ENCODE results near the gene TMEM233.

TMEM233 gene

DNA sequence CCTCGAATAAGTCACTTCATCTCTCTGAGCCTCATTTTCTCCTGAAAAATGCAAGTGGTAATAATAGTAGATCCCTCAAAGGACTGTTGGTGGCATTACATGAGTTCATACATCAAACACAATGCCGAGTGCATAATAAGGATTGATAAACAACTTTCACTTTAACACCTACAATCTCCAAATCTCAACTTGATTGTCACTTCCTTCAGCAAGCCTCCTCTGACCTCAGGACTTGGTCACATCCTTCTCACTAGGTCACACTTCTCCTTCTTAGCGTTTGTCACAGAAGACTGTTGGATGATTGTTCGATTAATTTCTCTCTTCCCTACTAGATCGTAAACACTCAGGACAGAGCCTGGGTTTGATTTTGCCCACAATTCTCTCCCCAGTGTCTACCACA lies 66.5 kb downstream of the TMEM233 start:
- DNase-seq, result peak; percentile 37

DNA sequence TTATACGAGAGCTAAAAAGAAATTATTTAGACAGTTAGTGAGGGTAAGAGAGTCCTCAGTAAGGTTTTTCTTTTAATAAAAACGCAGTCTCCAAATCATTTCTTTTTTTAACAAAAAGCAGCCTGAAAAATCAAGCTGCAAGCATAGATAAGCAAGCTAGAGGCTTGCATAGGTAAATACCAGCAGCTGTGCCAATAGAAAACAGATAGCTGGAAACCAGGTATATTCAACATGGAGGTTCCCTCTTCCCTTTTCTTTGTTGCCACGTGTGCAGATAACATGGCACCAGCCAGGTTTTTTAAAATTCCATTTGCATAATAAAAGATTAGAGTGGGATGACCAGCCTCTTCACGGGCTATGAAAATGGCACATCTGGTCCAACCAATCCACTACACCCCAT lies 68.3 kb downstream of the TMEM233 start:
- no peak for DNase-seq

DNA sequence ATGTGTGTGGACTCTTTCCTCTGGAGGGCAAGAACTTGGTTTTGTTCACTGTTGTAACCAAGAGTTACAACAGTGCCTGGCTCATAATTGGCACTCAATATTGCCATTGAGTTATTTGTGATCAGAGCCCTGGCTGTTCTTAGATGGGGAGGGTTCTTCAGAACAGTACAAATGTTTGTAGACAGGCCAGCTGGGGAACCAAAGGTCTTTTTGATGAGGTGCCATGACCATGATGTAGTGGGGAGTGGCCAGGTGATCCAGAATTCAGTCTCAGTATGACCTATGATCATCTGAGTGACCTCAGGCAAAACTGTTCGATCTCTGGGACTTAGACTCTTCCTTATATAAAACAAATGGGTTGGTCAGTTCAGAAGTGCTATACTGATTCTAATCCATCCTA lies 71.1 kb downstream of the TMEM233 start:
- DNase-seq, result no peak

DNA sequence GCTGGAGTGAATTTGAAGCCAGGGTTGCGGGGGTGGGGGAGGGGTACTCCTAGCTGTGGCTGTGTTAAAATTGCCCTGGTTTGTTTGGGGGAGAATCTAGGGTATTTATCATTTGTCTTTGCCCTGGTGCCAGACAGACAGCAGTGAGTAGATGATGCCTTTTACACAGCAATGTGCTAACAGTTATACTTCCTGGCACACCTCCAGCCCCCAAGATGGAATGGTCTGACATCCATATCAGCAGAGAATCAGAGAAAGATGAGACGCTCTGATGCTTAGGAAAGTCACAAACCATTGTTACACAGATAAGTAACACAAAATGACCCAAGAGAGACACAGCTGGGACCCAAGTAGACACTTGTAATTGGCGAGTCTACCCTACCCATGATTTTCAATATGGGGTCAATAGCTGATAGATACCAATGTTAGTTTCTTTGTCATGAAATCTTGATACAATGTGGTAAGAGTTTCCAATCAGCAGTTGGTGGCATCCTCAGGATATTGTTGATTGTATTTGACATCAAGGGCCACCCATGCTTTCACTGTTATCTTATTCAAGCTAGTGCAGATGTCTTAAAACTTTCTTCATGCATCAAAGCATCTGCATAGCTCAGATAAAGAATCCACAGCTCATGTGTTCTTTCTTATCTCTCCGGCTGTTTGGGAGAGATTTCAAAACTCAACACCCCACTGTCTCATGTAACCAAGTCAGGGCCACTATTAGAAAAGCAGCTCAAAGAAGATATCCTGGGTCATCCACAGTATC lies 71.8 kb downstream of the TMEM233 start:
- no peak for DNase-seq

- DNase-seq, result peak; percentile 38
Observed at GRCh38 chr12:119666226-119666795, 72.7 kb downstream of the TMEM233 start.

- peak; percentile 28 for DNase-seq
Observed at GRCh38 chr12:119666900-119667576, 73.5 kb downstream of the TMEM233 start.

DNA sequence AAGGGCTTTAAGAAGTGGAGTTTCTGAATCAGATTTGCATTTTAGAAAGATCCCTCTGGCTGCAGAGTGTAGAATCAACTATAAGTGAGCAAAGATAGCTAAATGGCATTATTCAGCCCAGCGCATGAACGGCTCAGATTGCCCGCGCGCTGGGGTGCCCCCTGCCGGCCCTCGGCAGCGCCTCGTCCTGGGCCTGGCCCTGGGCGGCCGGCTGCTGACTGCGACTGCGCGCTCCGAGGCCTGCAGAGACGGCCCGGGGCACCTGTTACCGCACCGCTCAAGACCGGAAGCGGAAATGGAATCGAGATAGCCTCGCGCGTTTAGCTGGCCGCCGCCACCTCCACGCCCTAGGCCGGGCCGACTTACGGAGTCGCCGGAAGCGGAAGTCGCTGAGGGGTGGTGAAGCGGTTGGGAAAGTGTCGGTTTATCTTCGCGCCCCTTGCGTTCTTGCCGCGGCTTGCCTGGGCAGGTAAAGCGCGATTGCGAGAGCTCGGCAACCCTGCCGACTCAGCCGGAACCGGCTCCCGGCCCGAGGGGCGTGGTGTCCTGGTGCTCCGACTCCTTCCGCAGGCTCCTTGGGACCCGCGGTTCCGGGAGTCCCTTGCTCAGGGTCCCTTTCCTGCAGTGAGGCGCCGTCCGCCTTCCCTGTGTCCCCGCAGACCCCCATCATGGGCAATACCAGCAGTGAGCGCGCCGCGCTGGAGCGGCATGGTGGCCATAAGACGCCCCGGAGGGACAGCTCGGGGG lies 74.2 kb downstream of the TMEM233 start, which contains the start of gene PRKAB1:
Gene PRKAB1 (plus strand): TSS at position 557 of the 747 bp plus-strand sequence. CDS start 112 bp downstream, at position 669.
- peak; percentile 98 for DNase-seq

- DNase-seq, result peak; percentile 20
Observed at GRCh38 chr12:119668324-119668841, 74.8 kb downstream of the TMEM233 start.

DNA sequence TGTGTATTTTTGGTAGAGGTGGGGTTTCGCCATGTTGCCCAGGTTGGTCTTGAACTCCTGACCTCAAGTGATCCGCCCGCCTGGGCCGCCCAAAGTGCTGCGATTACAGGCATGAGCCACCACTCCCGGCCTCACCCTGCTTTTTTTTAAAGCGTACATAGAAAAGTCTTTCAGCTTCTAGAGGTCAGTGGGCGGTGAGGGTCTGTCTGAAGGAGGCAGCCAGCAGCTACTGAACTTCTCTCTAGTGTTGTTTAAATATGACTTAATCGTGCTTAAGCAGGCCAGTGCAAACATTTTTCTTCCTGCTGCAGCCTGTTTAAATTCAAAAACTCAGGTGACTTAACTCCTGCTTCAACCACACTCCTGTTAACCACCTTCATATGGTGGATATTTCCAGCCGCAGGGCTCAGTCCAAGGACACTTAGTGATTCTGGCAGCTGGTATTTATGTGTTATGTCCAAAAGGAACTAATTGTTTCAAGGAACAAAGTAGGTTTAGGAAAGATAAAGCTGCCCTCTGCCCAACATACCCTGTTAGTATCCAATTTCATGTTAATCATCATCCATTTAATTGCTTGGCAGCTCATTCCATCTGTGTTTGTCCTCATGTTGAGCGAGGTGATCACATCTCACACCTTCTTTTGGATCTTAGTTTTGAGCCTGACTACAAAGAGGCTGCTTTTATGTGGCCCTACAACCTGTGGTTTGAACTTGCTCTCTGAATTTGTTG lies 76.3 kb downstream of the TMEM233 start:
- DNase-seq, result no peak

DNA sequence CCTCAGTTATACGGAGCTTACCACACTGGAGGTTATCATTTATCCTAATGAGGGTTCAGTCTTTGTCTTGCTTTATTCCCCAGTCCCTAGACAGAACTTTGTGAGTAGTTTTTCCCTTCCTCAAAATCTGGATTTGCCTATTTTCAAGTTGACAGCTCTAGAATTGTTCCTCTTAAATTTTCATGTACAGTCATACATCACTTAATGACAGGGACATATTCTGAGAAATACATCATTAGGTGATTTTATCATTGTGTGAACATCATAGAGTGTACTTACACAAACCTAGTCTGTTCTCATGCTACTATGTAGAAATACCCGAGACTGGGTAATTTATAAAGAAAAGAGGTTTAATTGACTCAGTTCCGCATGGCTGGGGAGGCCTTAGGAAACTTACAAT lies 77.5 kb downstream of the TMEM233 start:
- peak; percentile 12 for DNase-seq

GRCh38 chr12:119672194-119672593 lies 78.6 kb downstream of the TMEM233 start:
- no peak for DNase-seq

GRCh38 chr12:119673634-119674033 lies 80.1 kb downstream of the TMEM233 start:
- no peak for DNase-seq

DNA sequence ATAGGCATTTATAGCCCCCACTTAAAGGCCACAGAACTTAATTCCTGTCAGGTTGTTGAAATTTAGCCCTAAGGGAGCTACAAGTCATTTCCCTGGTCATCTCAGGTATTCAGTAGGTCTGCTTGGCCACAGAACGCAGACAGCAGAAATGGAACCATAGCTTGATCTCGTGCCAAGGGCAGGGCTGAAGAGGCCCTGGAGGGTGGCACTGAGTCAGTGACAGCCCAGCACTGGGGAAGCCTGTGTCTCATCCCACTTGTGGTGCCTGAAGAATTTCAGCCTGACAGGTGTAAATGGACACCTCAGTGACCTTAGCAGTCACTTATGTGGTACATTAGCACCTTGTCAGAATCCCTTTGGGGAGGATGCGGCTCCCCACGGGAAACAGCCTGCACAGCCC lies 81.0 kb downstream of the TMEM233 start:
- DNase-seq, result no peak

DNA sequence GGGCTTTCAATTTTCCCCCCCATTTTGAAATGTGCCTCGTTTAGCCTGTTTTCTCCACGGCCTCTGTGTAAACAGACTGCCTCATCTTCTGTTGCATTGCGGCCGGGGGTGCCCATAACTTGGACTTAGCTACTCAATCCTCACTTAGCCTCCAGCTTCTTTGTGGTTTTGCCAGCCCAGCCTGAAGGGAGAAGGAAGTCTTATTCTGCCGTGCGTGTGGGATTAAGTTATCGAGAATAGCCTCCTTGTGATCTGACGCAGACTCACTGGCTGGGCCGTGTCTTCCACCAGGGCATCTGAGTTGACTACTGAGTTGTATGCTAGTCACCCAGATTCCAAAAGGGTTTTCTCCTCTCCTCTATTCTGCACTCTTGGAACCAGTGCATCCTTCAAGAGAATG lies 82.4 kb downstream of the TMEM233 start:
- no peak for DNase-seq

DNA sequence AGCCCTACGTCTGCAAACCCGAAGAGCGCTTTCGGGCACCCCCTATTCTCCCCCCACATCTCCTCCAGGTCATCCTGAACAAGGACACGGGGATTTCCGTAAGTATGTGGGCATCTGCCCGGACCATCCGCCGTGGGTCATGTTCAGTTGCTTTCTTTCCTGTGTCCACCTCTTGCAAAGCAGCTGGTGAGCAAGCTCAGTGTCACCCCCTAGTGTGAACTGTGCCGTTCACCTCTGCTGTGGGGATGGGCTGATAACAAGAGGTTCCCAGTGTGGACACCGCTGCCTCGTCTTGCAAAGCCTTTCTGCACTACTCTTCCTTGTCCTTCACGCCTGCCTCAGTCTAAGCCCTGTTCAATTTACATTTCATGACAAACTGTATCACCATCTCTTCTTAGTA lies 83.0 kb downstream of the TMEM233 start:
- DNase-seq, result no peak

DNA sequence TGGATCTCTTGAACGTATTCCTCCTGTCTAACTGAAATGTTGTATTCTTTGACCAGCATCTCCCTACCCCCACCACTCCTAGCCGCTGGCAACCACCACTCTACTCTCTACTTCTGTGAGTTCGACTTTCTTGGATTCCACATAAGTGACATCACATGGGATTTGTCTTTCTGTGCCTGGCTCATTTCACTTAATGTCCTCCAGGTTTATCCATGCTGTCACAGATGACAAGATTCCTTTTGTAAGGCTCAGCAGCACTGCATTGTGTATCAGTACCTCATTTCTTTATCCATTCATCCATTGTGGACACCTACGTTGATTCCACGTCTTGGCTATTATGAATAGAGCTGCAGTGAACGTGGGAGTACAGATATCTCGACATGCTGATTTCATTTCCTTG lies 84.9 kb downstream of the TMEM233 start:
- DNase-seq, result no peak

DNA sequence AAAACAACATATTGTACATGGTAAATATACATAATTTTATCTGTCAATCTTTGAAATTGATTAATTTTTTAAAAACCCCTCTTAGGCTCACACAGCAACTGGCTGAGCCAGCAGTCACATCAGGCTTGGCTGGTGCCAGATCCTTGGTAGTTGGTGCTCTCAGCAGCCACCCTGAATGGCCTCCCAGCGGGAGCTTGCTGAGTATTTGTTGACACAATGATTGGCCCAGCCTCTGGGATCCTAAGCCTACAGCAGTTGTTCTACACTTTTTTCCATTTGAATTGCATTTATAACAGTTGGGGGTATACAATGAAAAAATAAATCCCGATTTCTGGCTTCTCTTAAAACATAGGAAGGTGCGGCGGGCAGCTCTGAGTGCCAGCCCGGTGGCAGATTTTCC lies 85.5 kb downstream of the TMEM233 start:
- no peak for DNase-seq

DNA sequence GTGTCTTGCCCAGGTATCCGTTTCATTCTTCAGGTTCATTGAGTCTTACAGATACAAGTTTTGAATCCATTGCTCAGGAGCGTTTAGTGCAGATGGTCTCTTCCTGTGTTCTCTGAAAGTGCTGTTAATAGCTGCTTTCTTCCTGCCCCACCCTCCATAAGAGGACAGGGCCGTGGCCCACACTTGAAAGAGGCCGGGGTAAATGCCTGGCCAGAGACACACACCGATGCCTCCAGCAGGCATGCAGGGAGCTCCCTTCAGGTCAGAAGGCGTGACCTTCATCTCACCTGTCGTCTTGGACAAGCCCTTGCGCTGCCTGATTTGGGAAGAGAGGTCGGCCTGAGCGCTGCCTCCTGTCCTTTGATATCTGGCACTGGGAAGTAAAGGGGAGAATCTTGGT lies 85.9 kb downstream of the TMEM233 start:
- DNase-seq, result no peak

- no peak for DNase-seq
Observed at GRCh38 chr12:119681111-119681510, 87.5 kb downstream of the TMEM233 start.

GRCh38 chr12:119681728-119682638 lies 88.4 kb downstream of the TMEM233 start:
- peak; percentile 33 for DNase-seq

GRCh38 chr12:119682639-119683252 lies 89.2 kb downstream of the TMEM233 start:
- peak; percentile 78 for DNase-seq
